WERI-Rb-1 (cell line): ENCODE results near the gene CEACAM19.

Experiments used
- DNase-seq: peaks from one replicate; pipeline ENCODE4 v3.0.0-alpha.2; 2020
- H3K27ac ChIP-seq: fragments of 250-450 bp; sonication (Bioruptor Pico); 2 replicates; pipeline ENCODE4 v1.5.1; 2020; ENCODE audit warnings: mild to moderate bottlenecking, moderate library complexity
- H3K27me3 ChIP-seq: fragments of 250-450 bp; sonication (Bioruptor Pico); 2 replicates; pipeline ENCODE4 v1.5.1; 2021; ENCODE audit warnings: mild to moderate bottlenecking, low read depth, moderate library complexity; ENCODE audit not compliant: insufficient read depth, severe bottlenecking
- H3K36me3 ChIP-seq: fragments of 250-450 bp; sonication (Bioruptor Pico); 2 replicates; pipeline ENCODE4 v1.5.1; 2020; ENCODE audit warnings: mild to moderate bottlenecking, moderate library complexity
- H3K4me3 ChIP-seq: 2 replicates; pipeline ENCODE4 v1.5.1; 2011; ENCODE audit warnings: low read depth, mild to moderate bottlenecking, control low read depth, low read length
- H3K9me3 ChIP-seq: fragments of 250-450 bp; sonication (Bioruptor Pico); 2 replicates; pipeline ENCODE4 v1.5.1; 2021; ENCODE audit warnings: mild to moderate bottlenecking, moderate library complexity; ENCODE audit not compliant: severe bottlenecking
- TF ChIP-seq, protein P1 (sequence below): IDR thresholded peaks from 2 replicates; pipeline ENCODE4 v1.5.1; 2011; ENCODE audit warnings: low read depth, mild to moderate bottlenecking, control low read depth, inconsistent platforms, low read length

Gene CEACAM19

DNA sequence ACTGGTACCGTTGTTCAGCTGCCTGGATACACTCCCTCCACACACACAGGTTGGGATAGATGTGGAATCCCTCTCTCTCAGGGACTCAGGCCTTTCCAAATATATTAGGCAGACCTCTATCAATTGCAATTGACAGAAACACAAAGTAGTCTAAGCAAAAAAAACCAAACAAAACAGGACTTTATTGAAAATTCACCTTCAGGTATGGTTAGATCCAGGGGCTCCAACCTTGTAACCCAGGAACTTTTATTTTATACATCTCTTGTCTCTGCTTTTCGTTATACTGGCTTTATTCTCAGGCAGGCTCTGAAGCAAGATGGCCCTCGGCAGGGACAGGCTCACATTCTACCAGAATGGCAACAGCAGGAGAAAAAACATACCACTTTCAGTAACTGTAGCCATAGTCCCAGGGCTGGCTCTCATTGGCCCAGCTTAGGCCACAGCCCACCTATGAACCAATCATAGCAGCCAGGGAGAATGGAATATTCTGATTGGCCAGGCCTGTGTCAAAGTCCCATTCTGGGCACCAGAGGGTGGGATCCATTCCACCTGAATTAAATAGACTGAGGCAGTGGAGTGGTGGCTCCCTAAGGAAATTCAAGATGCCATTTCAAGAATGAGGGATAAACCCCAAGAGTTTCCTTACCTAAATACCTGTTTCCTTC is 13.1 kb upstream of the CEACAM19 start:
- Histone ChIP-seq H3K36me3 (peaks cover 96% of the 10 kb centered on the region), H3K27ac (no peak overlapping the region)

DNA sequence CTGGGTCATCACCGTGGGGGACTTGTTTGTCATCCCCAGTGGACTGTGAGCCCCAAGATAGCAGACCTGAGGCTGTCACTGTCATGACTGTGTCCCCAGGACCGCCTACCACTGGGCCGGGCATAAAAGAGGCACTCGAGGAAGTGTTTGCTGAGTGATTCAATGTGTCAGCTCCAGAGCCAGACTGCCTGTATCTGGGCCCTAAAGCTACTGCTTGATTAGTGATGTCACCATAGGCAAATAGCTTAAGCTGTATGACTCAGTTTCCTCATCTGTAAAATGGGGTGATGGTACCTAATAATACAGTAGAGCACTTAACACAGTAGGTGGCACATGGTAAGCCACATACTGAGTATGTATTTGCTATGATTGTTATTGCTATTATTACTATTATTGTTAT is 11.2 kb upstream of the CEACAM19 start:
- TF ChIP-seq, protein P1, sequence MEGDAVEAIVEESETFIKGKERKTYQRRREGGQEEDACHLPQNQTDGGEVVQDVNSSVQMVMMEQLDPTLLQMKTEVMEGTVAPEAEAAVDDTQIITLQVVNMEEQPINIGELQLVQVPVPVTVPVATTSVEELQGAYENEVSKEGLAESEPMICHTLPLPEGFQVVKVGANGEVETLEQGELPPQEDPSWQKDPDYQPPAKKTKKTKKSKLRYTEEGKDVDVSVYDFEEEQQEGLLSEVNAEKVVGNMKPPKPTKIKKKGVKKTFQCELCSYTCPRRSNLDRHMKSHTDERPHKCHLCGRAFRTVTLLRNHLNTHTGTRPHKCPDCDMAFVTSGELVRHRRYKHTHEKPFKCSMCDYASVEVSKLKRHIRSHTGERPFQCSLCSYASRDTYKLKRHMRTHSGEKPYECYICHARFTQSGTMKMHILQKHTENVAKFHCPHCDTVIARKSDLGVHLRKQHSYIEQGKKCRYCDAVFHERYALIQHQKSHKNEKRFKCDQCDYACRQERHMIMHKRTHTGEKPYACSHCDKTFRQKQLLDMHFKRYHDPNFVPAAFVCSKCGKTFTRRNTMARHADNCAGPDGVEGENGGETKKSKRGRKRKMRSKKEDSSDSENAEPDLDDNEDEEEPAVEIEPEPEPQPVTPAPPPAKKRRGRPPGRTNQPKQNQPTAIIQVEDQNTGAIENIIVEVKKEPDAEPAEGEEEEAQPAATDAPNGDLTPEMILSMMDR = no peak
- Histone ChIP-seq H3K27me3 (no peaks in the 10 kb centered on the region), H3K27ac (no peak overlapping the region), H3K9me3 (no peaks in the 10 kb centered on the region), H3K4me3 (no peak overlapping the region), H3K36me3 (peaks cover 90% of the 10 kb centered on the region)
- DNase-seq = no peak

More for the DNA sequence above, 13.1 kb upstream of the CEACAM19 start:
- no peaks in the 10 kb centered on the region for H3K9me3 ChIP-seq
- DNase-seq = no peak
- no peaks in the 10 kb centered on the region for H3K27me3 ChIP-seq
- TF ChIP-seq, protein P1 = no peak
- H3K4me3 ChIP-seq = no peak overlapping the region

DNA sequence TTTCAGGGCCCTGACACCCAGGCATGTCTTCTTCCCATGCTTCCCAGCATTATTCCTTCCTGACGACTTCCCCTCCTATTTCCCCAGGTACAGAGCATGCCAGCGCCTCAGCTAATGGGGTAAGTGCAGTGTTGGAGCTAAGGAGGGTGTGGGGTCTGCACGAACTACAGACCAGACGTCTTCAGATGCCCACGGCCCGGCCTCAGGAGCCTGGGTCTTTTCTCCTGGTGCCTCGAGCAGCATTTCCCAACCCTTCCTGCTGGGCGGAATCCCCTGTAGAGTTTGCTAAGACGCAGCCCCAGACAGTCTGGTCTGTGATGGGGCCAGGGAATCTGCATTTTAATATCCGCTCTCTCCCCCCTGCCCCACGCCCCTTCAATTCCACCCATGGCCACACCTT is 10.1 kb upstream of the CEACAM19 start:
- TF ChIP-seq, protein P1 = no peak
- Histone ChIP-seq H3K27me3 (no peaks in the 10 kb centered on the region), H3K9me3 (no peaks in the 10 kb centered on the region), H3K27ac (no peak overlapping the region), H3K4me3 (no peak overlapping the region), H3K36me3 (peaks cover 81% of the 10 kb centered on the region)
- no peak for DNase-seq

DNA sequence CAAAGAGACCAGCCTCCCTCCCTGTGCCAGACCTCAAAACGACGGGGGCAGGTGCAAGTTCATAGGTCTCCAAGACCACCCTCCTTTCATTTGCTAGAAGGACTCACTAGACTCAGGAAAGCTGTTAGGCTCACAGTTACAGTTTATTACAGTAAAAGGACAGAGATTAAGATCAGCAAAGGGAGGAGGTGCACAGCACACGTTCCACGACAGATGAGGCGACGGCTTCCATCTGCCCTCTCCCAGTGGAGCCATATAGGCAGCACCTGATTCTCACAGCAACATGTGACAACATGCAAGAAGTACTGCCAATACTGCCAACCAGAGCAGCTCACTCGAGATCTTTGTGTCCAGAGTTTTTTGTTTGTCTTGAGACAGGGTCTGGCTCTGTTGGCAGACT is 9.4 kb upstream of the CEACAM19 start:
- TF ChIP-seq, protein P1 = no peak
- Histone ChIP-seq H3K36me3 (peaks cover 74% of the 10 kb centered on the region), H3K27ac (0 out of 2 replicates have a peak overlapping the region, but pooled peaks have one; percentile 4), H3K9me3 (no peaks in the 10 kb centered on the region), H3K27me3 (no peaks in the 10 kb centered on the region), H3K4me3 (no peak overlapping the region)
- DNase-seq = no peak

DNA sequence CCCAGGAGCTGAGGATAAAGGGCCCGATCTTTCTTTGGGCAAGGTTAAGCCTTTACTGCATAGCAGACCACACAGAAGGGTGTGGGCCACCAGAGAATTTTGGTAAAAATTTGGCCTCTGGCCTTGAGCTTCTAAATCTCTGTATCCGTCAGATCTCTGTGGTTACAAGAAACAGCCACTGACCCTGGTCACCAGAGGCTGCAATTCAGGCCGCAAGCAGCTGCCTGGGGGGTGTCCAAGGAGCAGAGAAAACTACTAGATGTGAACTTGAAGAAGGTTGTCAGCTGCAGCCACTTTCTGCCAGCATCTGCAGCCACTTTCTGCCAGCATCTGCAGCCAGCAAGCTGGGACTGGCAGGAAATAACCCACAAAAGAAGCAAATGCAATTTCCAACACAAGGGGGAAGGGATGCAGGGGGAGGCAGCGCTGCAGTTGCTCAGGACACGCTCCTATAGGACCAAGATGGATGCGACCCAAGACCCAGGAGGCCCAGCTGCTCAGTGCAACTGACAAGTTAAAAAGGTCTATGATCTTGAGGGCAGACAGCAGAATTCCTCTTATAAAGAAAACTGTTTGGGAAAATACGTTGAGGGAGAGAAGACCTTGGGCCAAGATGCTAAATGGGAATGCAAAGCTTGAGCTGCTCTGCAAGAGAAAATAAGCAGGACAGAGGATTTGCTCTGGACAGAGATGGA is 8.4 kb upstream of the CEACAM19 start:
- no peak overlapping the region for H3K27ac ChIP-seq
- no peaks in the 10 kb centered on the region for H3K27me3 ChIP-seq
- H3K9me3 ChIP-seq = no peaks in the 10 kb centered on the region
- no peak overlapping the region for H3K4me3 ChIP-seq
- no peak for DNase-seq
- TF ChIP-seq, protein P1 = no peak
- peaks cover 65% of the 10 kb centered on the region for H3K36me3 ChIP-seq
